Measurements from ENCODE around the gene NUFIP2. TPM values are rescaled to one million over a fixed set of nuclear protein-coding genes. Genes with fewer than 3 reads are reported as not detected.

NUFIP2 gene
- total and polyA plus RNA-seq, 10 of the 15 experiments (the other 5 are each of a cell fraction or from before 2014, with no cell fraction given): 3.7 to 32.3 (median 14.5) TPM

DNA sequence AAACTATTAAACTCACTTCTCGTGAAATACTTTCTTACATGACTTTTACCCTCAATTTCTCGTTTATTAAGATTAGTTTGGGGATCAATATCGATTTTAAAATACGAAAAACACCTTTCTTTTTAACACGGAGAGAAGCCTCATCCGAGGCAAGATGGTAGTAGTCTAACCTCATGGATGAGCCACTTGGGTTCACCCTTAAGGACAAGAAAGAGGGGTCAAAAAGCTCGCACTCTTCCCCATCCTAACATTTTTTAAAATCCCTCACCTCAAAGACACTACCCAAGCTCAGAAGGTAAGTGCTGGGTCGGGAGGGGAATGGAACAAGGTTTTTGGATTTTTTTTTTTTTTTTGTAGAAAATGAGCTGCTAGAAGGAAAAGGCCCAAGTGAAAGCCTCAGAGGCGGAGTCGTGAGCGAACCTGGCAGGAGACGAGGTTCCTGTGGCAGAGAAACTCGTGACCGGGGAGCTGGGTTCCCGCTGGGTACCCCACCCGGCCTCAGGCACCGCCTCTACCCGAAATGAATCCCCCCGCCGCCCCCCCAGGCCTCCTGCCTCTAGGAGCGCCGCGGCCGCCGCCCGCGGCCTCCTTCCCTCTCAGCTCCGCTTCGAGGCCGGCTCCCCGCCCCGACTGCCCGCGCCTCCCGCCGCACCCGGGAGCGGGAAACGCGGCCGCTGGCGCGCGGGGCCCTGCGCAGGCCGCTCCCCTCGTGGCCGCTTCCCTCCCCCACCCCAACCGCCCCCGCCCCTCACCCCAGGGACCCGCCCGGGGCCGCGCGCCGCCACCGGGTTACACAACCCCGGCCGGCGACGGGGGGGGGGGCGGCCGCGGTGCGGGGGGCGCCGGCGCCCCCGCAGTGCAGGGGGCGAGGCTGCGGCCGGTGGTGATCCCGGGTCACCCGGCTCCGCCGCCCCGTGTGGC is 1.6 kb downstream of the NUFIP2 start:
- ATAC-seq: peak; percentile 1; the same call in 1 of the 3 replicates
- CTCF ChIA-PET: interaction anchor here (0.7 to 5.0 kb wide), 14 partner anchors 11 to 719 kb away, joined by 3 to 93 read pairs (median 6); no protein-coding TSS in a partner anchor
- H3K4me1 ChIP-seq (ENCODE audit: control insufficient read depth, insufficient read depth, low read length): peaks cover 2% of the 10 kb centered on the region; the same call in 1 of the 2 replicates
- peaks cover 66% of the 10 kb centered on the region for H3K79me2 ChIP-seq (ENCODE audit: control insufficient read depth, insufficient read depth, low read length)
- H3K9ac ChIP-seq (ENCODE audit: control insufficient read depth, insufficient read depth, low read length): peak overlapping the region; percentile 92
- peak overlapping the region; percentile 73 for H3K27ac ChIP-seq (ENCODE audit: control insufficient read depth, insufficient read depth)
- H3K9me3 ChIP-seq (replicated peaks; ENCODE audit: control insufficient read depth, insufficient read depth, low read length): no peaks in the 10 kb centered on the region
- POLR2A ChIA-PET: interaction anchor here (0.6 to 2.3 kb wide), 13 partner anchors 9 to 756 kb away, joined by 3 to 9 read pairs (median 4); partner anchors contain the start of gene MYO18A
- no peak overlapping the region; the same call in 1 of the 2 replicates for H2AFZ ChIP-seq (ENCODE audit: control insufficient read depth, low read depth, low read length)
- FAIRE-seq: no peak
- no peak for DNase-seq (ENCODE audit: low read depth, low spot score)
- SMC1A ChIA-PET (ENCODE audit: uncharacterized antibody, unreplicated experiment): interaction anchor here (0.6 to 3.4 kb wide), 6 partner anchors 41 to 168 kb away, joined by 3 to 58 read pairs (median 11); no protein-coding TSS in a partner anchor
- H3K36me3 ChIP-seq (ENCODE audit: control insufficient read depth in 2 of 2, insufficient read depth in 2 of 2, low read length in 1 of 2): peaks cover 2 to 14% of the 10 kb centered on the region in 2 experiments
- 2% methylated on average over 28 of the region's 77 CpGs for WGBS (ENCODE audit: insufficient coverage, insufficient replicate concordance, low lambda C conversion rate, missing lambda C conversion rate)
- RAD21 ChIA-PET (ENCODE audit: unreplicated experiment): interaction anchor here (0.7 to 3.6 kb wide), 6 partner anchors 40 to 565 kb away, joined by 3 to 71 read pairs (median 4); no protein-coding TSS in a partner anchor
- intact Hi-C loops (cut with micrococcal nuclease; ENCODE audit: unreplicated experiment): loop anchor here (5.0 kb wide), 1 partner anchor 340 kb away; the partner anchor contains the start of gene PHF12
- peak overlapping the region; percentile 89 for H3K4me3 ChIP-seq
- in situ Hi-C loops (cut with MboI): no loop called here
- BruUV-seq (replicated peaks): no TSS peak
- peaks cover 3% of the 10 kb centered on the region; the same call in 1 of the 2 replicates for H4K20me1 ChIP-seq (ENCODE audit: control insufficient read depth, insufficient read depth)
- H3K4me2 ChIP-seq (ENCODE audit: control insufficient read depth, insufficient read depth): peak overlapping the region; percentile 83
- no peaks in the 10 kb centered on the region for H3K27me3 ChIP-seq (replicated peaks in 1 of 2; ENCODE audit: control insufficient read depth in 2 of 2, insufficient read depth in 2 of 2, low read length in 1 of 2)
- TF ChIP-seq RUNX3 (IDR thresholded peaks at IDR 0.05; ENCODE audit: low read length) (no peak; the same call in 1 of the 2 replicates), KAT2A (conservative IDR thresholded peaks at IDR 0.05; ENCODE audit: control insufficient read depth, low read depth, low read length) (no peak), ZNF384 (IDR thresholded peaks at IDR 0.05; ENCODE audit: borderline replicate concordance, low read depth, low read length) (0 out of 2 replicates have a peak, but pooled peaks have one; percentile 22), NR2F1 (conservative IDR thresholded peaks at IDR 0.05) (peak; percentile 54), PML (IDR thresholded peaks at IDR 0.05; ENCODE audit: low read length) (no peak), MTA3 (IDR thresholded peaks at IDR 0.05; ENCODE audit: borderline replicate concordance, low read length) (no peak), MXI1 (IDR thresholded peaks at IDR 0.05; ENCODE audit: low read depth, low read length) (peak; percentile 62), ZSCAN29 (IDR thresholded peaks at IDR 0.05) (no peak), BMI1 (IDR thresholded peaks at IDR 0.05; ENCODE audit: borderline replicate concordance) (no peak), NR2C1 (IDR thresholded peaks at IDR 0.05) (0 out of 2 replicates have a peak, but pooled peaks have one; percentile 11), SPI1 (IDR thresholded peaks at IDR 0.05; ENCODE audit: borderline replicate concordance, insufficient read depth, low read depth, low read length) (no peak), IKZF1 (conservative IDR thresholded peaks at IDR 0.05) (no peak), FOXM1 (IDR thresholded peaks at IDR 0.05; ENCODE audit: low read depth, low read length) (no peak), STAT3 (IDR thresholded peaks at IDR 0.05; ENCODE audit: low read depth, low read length) (no peak)
- TF ChIP-seq, protein P1, sequence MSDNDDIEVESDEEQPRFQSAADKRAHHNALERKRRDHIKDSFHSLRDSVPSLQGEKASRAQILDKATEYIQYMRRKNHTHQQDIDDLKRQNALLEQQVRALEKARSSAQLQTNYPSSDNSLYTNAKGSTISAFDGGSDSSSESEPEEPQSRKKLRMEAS (IDR thresholded peaks at IDR 0.05; ENCODE audit: low read depth, low read length): no peak
- TF ChIP-seq, protein P2, sequence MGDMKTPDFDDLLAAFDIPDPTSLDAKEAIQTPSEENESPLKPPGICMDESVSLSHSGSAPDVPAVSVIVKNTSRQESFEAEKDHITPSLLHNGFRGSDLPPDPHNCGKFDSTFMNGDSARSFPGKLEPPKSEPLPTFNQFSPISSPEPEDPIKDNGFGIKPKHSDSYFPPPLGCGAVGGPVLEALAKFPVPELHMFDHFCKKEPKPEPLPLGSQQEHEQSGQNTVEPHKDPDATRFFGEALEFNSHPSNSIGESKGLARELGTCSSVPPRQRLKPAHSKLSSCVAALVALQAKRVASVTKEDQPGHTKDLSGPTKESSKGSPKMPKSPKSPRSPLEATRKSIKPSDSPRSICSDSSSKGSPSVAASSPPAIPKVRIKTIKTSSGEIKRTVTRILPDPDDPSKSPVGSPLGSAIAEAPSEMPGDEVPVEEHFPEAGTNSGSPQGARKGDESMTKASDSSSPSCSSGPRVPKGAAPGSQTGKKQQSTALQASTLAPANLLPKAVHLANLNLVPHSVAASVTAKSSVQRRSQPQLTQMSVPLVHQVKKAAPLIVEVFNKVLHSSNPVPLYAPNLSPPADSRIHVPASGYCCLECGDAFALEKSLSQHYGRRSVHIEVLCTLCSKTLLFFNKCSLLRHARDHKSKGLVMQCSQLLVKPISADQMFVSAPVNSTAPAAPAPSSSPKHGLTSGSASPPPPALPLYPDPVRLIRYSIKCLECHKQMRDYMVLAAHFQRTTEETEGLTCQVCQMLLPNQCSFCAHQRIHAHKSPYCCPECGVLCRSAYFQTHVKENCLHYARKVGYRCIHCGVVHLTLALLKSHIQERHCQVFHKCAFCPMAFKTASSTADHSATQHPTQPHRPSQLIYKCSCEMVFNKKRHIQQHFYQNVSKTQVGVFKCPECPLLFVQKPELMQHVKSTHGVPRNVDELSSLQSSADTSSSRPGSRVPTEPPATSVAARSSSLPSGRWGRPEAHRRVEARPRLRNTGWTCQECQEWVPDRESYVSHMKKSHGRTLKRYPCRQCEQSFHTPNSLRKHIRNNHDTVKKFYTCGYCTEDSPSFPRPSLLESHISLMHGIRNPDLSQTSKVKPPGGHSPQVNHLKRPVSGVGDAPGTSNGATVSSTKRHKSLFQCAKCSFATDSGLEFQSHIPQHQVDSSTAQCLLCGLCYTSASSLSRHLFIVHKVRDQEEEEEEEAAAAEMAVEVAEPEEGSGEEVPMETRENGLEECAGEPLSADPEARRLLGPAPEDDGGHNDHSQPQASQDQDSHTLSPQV (IDR thresholded peaks at IDR 0.05): no peak
- TF ChIP-seq, protein P3, sequence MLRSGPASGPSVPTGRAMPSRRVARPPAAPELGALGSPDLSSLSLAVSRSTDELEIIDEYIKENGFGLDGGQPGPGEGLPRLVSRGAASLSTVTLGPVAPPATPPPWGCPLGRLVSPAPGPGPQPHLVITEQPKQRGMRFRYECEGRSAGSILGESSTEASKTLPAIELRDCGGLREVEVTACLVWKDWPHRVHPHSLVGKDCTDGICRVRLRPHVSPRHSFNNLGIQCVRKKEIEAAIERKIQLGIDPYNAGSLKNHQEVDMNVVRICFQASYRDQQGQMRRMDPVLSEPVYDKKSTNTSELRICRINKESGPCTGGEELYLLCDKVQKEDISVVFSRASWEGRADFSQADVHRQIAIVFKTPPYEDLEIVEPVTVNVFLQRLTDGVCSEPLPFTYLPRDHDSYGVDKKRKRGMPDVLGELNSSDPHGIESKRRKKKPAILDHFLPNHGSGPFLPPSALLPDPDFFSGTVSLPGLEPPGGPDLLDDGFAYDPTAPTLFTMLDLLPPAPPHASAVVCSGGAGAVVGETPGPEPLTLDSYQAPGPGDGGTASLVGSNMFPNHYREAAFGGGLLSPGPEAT (IDR thresholded peaks at IDR 0.05; ENCODE audit: low read depth): peak; percentile 16; the same call in 1 of the 2 replicates
